HUES48 (cell line): Measurements from ENCODE around the gene THRB.

Source experiments
- H3K27ac ChIP-seq: one replicate; pipeline ENCODE4 v1.7.0; 2013; ENCODE audit warnings: low read depth, low read length, inconsistent platforms
- H3K27me3 ChIP-seq: 2 replicates; pipeline ENCODE4 v1.6.1; 2013; ENCODE audit warnings: mild to moderate bottlenecking, low read length; ENCODE audit not compliant: control insufficient read depth, insufficient read depth
- H3K36me3 ChIP-seq: 2 replicates; pipeline ENCODE4 v1.6.1; 2013; ENCODE audit warnings: low read length; ENCODE audit not compliant: control insufficient read depth, insufficient read depth
- H3K4me1 ChIP-seq: 2 replicates; pipeline ENCODE4 v1.6.1; 2013; ENCODE audit warnings: mild to moderate bottlenecking, low read length; ENCODE audit not compliant: control insufficient read depth, insufficient read depth
- H3K4me3 ChIP-seq: 2 replicates; pipeline ENCODE4 v1.5.1; 2013; ENCODE audit warnings: mild to moderate bottlenecking, low read depth, low read length
- H3K9ac ChIP-seq: 2 replicates; pipeline ENCODE4 v1.6.1; 2013; ENCODE audit warnings: mild to moderate bottlenecking, low read depth, low read length, moderate library complexity
- H3K9me3 ChIP-seq: 2 replicates; pipeline ENCODE4 v1.6.1; 2013; ENCODE audit warnings: low read length; ENCODE audit not compliant: control insufficient read depth, insufficient read depth

Gene THRB

GRCh38 chr3:24305795-24306467 is 188.7 kb downstream of the THRB start:
- H3K27ac ChIP-seq, result no peak overlapping the region

DNA sequence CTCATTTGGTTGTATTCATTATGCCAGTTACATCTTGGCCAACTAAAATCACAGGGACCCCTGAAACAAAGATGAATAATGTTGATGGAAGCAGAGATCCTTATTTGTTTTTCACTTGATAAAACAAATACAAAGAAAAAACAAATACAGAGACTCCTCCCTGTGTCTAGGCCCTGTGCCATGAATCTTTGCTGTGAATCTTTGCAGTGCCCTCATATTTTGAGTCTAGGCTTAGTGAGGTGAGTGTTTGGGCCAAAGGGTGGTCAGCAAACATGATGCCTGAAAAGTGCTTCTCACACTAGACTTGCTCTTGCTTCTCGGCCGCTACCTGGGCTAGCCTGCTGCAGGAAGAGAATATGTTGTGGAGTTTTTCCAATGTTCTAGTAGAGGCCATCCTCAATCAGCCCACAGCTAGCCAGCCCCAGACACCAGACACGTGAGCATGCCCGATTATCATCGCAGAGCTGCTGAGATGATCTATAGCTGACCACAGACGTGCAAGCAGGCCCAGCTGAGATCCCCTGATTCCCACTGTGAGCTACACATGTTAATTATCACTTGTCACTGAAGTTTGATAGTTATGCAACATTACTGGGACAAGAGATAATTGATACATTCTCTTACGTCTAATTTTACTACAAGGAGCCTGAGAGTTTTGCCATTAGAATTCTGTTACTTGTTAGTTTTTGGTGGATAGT is 191.4 kb downstream of the THRB start:
- H3K9me3 ChIP-seq, result no peaks in the 10 kb centered on the region
- no peaks in the 10 kb centered on the region for H3K27me3 ChIP-seq
- H3K27ac ChIP-seq, result no peak overlapping the region
- no peaks in the 10 kb centered on the region for H3K36me3 ChIP-seq
- H3K4me1 ChIP-seq, result peaks cover 19% of the 10 kb centered on the region
- no peak overlapping the region for H3K9ac ChIP-seq
- H3K4me3 ChIP-seq, result no peak overlapping the region

More at GRCh38 chr3:24305795-24306467, 188.7 kb downstream of the THRB start:
- no peak overlapping the region for H3K9ac ChIP-seq
- no peaks in the 10 kb centered on the region for H3K9me3 ChIP-seq
- H3K27me3 ChIP-seq, result no peaks in the 10 kb centered on the region
- H3K4me3 ChIP-seq, result no peak overlapping the region
- H3K4me1 ChIP-seq, result peaks cover 19% of the 10 kb centered on the region
- H3K36me3 ChIP-seq, result no peaks in the 10 kb centered on the region

DNA sequence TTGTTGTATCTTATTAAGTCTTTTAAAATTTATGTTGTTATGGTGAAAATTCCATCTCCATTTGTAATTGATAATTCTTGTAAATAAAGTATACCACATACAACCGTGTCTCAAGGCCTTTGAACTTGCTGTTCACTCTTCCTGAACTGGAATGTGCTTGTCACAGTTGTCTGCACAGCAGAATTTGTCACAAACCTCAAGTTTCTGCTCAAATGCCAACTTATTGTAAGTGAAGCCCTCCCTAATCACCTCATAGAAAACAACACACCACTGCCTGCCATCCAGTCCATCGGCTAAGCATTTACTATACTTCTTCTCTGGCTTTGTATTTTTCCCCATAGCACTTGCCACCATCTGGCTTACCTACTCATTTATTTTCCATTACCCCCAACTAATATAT is 192.3 kb downstream of the THRB start:
- Histone ChIP-seq H3K9ac (no peak overlapping the region), H3K27me3 (no peaks in the 10 kb centered on the region), H3K36me3 (no peaks in the 10 kb centered on the region), H3K9me3 (no peaks in the 10 kb centered on the region), H3K4me3 (no peak overlapping the region), H3K27ac (no peak overlapping the region), H3K4me1 (peaks cover 19% of the 10 kb centered on the region)

- Histone ChIP-seq H3K27me3 (no peaks in the 10 kb centered on the region), H3K27ac (no peak overlapping the region), H3K36me3 (no peaks in the 10 kb centered on the region), H3K9me3 (no peaks in the 10 kb centered on the region), H3K4me1 (peaks cover 16% of the 10 kb centered on the region; the same call in 1 of the 2 replicates), H3K4me3 (no peak overlapping the region), H3K9ac (no peak overlapping the region)
Observed at GRCh38 chr3:24300949-24301348, 193.7 kb downstream of the THRB start.

DNA sequence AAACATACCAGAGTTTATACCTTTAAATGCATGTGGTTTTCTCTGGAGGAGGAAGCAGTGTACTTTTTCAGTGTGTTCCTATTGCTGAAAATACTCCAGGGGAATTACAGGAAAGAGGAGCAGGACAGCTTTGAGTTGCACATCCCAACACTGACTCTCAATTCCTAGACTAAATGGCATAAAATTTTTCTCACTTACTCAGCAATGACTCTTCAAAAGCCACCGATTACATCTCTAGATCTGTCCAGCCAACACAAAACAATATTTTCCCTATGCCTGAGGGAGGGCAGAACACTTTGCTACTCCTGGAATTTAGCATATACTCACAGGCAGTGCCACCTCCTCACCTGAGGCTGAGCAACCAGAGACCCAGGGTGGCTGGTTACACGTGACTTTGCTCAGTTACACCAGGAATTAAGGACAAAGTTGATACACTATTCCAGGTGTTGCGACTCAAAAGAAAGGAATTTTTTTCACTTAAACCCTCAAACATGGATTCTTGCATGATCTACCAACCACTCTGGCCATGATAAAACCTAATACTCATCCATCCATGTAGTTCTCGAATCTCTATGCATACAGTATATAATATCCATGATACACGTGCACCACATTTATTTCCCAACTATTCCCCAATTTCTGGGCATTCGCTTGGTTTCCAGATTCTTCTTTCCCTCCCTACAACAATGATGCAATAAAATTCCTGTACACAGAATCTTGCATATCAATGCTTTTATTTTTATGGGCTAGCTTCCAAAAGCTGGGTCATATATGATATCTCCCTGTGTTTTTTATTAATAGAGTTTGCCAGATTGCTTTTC is 194.6 kb downstream of the THRB start:
- Histone ChIP-seq H3K9ac (no peak overlapping the region), H3K4me3 (no peak overlapping the region), H3K36me3 (no peaks in the 10 kb centered on the region), H3K27ac (no peak overlapping the region), H3K27me3 (no peaks in the 10 kb centered on the region), H3K9me3 (no peaks in the 10 kb centered on the region), H3K4me1 (peaks cover 7% of the 10 kb centered on the region; the same call in 1 of the 2 replicates)

DNA sequence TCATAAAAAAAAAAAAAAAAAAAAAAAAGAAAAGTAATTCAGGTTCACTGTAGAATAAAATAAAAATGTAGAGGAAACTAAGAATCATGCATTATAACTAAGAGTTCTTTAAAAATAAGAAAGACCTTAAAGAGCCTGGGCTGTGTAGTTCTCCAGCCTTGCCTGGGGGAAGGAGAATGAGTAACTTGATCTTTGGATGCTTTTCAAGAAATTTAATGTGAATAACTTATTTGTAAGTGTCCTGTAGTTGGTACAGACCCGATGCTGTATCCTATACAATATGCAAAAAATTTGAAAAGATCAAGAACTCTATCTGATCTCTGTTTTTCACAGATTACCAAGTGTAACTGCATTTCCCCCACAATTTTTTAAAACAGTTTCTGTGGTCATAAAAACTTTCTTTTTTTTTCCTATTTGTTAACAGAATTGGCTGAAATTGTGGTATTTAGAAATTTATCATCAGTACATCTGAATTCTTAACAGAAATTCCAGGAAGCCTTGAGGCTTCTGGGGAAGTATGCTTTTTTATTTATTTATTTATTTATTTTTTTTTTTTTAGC is 195.3 kb downstream of the THRB start:
- no peak overlapping the region for H3K4me3 ChIP-seq
- H3K27ac ChIP-seq, result no peak overlapping the region

GRCh38 chr3:24296441-24297205 is 198.0 kb downstream of the THRB start:
- Histone ChIP-seq H3K4me3 (no peak overlapping the region), H3K27ac (no peak overlapping the region), H3K9me3 (no peaks in the 10 kb centered on the region), H3K36me3 (no peaks in the 10 kb centered on the region), H3K27me3 (no peaks in the 10 kb centered on the region), H3K9ac (no peak overlapping the region), H3K4me1 (0 out of 2 replicates have a peak, but pooled peaks cover 5% of the 10 kb centered on the region)

More for the DNA sequence above, 195.3 kb downstream of the THRB start:
- Histone ChIP-seq H3K36me3 (no peaks in the 10 kb centered on the region), H3K9ac (no peak overlapping the region), H3K4me1 (0 out of 2 replicates have a peak, but pooled peaks cover 5% of the 10 kb centered on the region), H3K9me3 (no peaks in the 10 kb centered on the region), H3K27me3 (no peaks in the 10 kb centered on the region)

DNA sequence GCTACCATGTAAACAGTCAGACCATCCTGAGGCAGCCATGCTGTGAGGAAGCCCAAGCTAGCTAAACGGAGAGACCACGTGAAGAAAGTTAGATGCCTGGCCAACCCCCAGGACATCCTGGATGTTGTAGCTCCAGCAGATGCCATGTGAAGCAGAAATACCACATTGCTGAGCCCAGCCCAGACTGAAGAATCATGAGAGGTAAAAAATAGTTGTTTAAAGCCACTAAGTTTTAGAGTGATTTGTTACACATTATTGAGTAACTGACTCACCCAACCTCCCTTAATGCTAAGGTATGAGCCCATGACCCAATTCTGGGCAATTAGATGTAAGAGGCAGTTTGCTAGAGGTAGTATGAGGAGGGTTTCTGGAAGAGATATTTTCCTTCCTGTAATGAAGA is 200.5 kb downstream of the THRB start:
- no peak overlapping the region for H3K4me3 ChIP-seq
- H3K27me3 ChIP-seq, result no peaks in the 10 kb centered on the region
- H3K36me3 ChIP-seq, result no peaks in the 10 kb centered on the region
- 0 out of 2 replicates have a peak, but pooled peaks cover 5% of the 10 kb centered on the region for H3K4me1 ChIP-seq
- H3K27ac ChIP-seq, result no peak overlapping the region
- H3K9ac ChIP-seq, result no peak overlapping the region
- H3K9me3 ChIP-seq, result no peaks in the 10 kb centered on the region

DNA sequence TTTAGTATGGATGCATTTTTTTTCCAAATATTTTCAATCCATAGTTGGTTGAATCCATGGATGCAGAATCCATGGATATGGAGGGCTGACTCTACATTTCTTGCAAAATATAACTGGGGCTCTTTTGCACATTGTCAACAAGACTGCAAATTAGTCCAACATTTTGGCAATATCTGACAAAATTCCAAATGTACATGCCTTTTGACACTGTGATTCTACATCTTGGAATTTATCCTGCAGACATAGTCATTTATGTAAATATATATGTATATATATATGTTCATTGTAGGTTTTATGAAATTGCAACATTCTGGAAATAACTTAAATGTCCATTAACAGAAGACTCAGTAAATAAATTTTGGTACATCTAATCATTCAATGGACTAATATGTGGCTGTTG is 203.0 kb downstream of the THRB start:
- Histone ChIP-seq H3K27me3 (no peaks in the 10 kb centered on the region), H3K4me3 (no peak overlapping the region), H3K4me1 (0 out of 2 replicates have a peak, but pooled peaks cover 1% of the 10 kb centered on the region), H3K9ac (no peak overlapping the region), H3K9me3 (no peaks in the 10 kb centered on the region), H3K36me3 (no peaks in the 10 kb centered on the region), H3K27ac (no peak overlapping the region)

DNA sequence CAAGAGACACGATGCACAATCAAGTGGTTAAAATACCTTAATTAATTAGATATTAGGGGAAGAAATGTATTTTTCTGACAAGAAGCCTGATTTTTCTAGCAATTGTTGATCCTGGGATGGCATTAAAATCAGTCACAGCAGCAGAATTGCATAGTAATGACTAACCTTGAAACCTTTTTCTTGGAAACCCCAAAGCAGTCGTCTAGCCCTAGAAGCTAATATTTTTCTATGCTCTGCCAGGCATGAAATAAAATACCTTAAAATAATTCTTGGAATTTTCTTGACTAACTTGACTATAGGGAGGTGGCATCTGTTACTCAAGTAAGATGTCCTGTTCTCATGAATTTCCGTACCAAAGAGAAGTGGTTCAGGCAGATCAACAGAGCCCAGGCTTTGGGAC is 204.1 kb downstream of the THRB start:
- no peak overlapping the region for H3K4me3 ChIP-seq
- no peak overlapping the region for H3K9ac ChIP-seq

More for the DNA sequence above, 204.1 kb downstream of the THRB start:
- Histone ChIP-seq H3K27me3 (no peaks in the 10 kb centered on the region), H3K4me1 (no peaks in the 10 kb centered on the region), H3K9me3 (no peaks in the 10 kb centered on the region), H3K27ac (no peak overlapping the region), H3K36me3 (no peaks in the 10 kb centered on the region)
